22Rv1 (cell line): ENCODE data around the gene INSYN1.

Experiments
- ZFX ChIP-seq: fragments of 450-650 bp; IDR thresholded peaks from 2 replicates; pipeline ENCODE4 v1.6.1; 2017; ENCODE audit warnings: antibody characterized with exemption, borderline replicate concordance
- TF ChIP-seq, protein P1 (sequence below): fragments of 450-650 bp; IDR thresholded peaks from 2 replicates; pipeline ENCODE4 v1.5.1; 2017; ENCODE audit warnings: mild to moderate bottlenecking

DNA sequence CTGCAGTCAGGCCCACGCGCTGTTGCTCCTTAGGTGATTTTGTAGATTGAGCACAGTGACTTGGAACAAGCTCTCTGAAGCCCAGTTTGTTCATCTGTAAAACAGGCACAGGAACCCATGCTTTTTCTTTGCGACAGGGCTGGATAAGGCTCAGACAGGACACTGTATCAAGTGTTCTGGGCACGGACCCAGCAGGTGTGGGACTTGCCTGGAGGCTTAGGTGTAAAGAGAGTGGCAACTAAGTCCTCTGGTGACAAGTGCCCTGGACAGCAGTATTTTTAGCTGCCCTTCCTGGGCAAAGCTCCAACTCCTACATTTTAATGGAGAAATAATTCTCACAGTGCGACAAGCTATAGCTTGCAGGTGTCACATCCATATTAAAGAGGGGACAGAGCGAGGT lies 36.7 kb downstream of the INSYN1 start:
- TF ChIP-seq, protein P1, sequence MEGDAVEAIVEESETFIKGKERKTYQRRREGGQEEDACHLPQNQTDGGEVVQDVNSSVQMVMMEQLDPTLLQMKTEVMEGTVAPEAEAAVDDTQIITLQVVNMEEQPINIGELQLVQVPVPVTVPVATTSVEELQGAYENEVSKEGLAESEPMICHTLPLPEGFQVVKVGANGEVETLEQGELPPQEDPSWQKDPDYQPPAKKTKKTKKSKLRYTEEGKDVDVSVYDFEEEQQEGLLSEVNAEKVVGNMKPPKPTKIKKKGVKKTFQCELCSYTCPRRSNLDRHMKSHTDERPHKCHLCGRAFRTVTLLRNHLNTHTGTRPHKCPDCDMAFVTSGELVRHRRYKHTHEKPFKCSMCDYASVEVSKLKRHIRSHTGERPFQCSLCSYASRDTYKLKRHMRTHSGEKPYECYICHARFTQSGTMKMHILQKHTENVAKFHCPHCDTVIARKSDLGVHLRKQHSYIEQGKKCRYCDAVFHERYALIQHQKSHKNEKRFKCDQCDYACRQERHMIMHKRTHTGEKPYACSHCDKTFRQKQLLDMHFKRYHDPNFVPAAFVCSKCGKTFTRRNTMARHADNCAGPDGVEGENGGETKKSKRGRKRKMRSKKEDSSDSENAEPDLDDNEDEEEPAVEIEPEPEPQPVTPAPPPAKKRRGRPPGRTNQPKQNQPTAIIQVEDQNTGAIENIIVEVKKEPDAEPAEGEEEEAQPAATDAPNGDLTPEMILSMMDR: no peak
- TF ChIP-seq ZFX: no peak
